Activated CD4-positive, alpha-beta memory T cell treated with anti-CD3 and anti-CD28 coated beads, Interleukin-2, amount 10 ng/mL, durations not matched to agents 7 days and 5 days (primary cell): ENCODE data around the gene TMCC1. TPM values are rescaled to one million over a fixed set of nuclear protein-coding genes. Genes with fewer than 3 reads are reported as not detected.
"Not testable (repeated sequence)": the region's sequence is repeated elsewhere in the genome, so short reads cannot be mapped to it uniquely, and the experiment has no call there.

Experiments
- CTCF ChIA-PET: fragments of 350-600 bp; sonication (Branson Sonifier 250); formaldehyde crosslinking; loops from one replicate; lab custom pipeline; 2021; ENCODE audit warnings: antibody characterized with exemption, inconsistent platforms; lab: Charles Lee
- POLR2A ChIA-PET: fragments of 350-600 bp; sonication (Branson Sonifier 250); formaldehyde crosslinking; loops from one replicate; lab custom pipeline; 2021; ENCODE audit warnings: antibody characterized with exemption; lab: Charles Lee
- DNase-seq: peaks from one replicate; pipeline ENCODE4 v3.0.0-alpha.2; 2020
- H3K27ac Mint-ChIP-seq: one replicate; pipeline ENCODE4 v1.8.0; 2021; ENCODE audit warnings: mild to moderate bottlenecking, mixed read lengths
- H3K27me3 Mint-ChIP-seq: one replicate; pipeline ENCODE4 v1.8.0; 2021; ENCODE audit warnings: mixed read lengths
- H3K36me3 Mint-ChIP-seq: one replicate; pipeline ENCODE4 v1.8.0; 2021; ENCODE audit warnings: low read depth, mixed read lengths
- H3K4me1 Mint-ChIP-seq: one replicate; pipeline ENCODE4 v1.8.0; 2021; ENCODE audit warnings: mixed read lengths
- H3K4me3 Mint-ChIP-seq: one replicate; pipeline ENCODE4 v1.8.0; 2021; ENCODE audit warnings: mild to moderate bottlenecking, mixed read lengths
- H3K9me3 Mint-ChIP-seq: one replicate; pipeline ENCODE4 v1.8.0; 2021; ENCODE audit warnings: mixed read lengths
- total RNA-seq, 2 experiments: library from RNA; stranded (reverse); gene quantifications; one replicate each; pipeline ENCODE4 v1.2.3, GENCODE V29; 2021

TMCC1 gene
- total RNA-seq, 2 experiments from 2014 or later, result 18.5 to 20.4 TPM

DNA sequence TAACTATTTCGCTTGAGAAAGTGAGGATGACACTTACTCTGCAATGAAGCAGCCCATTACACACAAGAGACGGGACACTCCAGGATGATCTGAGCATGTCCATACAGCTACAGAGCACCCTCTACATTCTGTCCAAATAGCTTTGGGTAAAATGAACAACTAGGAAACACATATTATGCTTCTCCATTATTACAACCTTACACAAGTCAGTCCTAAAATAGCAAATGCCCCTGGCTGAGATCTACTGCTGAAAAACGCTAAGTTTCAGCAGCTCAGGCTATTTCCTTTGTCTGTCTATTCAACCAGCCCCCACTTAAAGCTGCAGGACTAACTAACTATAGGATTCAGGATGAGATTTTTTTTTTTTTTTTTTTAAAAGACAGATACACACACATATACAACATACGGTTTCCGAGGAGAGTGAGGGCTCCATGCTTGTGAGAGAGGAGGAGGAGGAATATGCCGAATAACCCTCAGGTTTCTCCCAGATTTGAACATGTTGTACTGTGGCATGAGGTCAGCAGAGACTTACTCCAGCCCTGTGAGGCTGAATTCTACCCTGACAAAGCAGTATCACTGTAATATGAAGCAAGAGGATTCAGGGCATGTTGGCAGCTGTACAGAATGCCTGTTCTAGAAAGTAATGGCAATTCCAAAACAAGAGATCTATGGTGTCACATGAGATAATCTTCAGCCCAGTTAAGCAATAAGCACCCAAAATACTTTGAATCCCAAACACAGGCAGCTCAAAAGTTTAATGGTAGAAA lies 169.8 kb downstream of the TMCC1 start:
- Mint-ChIP-seq H3K9me3 (no peaks in the 10 kb centered on the region), H3K4me1 (no peaks in the 10 kb centered on the region), H3K27ac (no peak overlapping the region), H3K27me3 (no peaks in the 10 kb centered on the region), H3K4me3 (no peak overlapping the region), H3K36me3 (no peaks in the 10 kb centered on the region)
- DNase-seq, result no peak
- ChIA-PET CTCF (no interaction called here), POLR2A (interaction anchor here (0.6 kb wide), 1 partner anchor 170 kb away, joined by 3 read pairs; the partner anchor contains the start of gene TMCC1)

- H3K9me3 Mint-ChIP-seq, result no peaks in the 10 kb centered on the region
- no peaks in the 10 kb centered on the region for H3K4me1 Mint-ChIP-seq
- H3K27ac Mint-ChIP-seq, result no peak overlapping the region
- no peak for DNase-seq
- H3K27me3 Mint-ChIP-seq, result no peaks in the 10 kb centered on the region
- ChIA-PET CTCF (no interaction called here), POLR2A (no interaction called here)
- no peaks in the 10 kb centered on the region for H3K36me3 Mint-ChIP-seq
- no peak overlapping the region for H3K4me3 Mint-ChIP-seq
Measured at GRCh38 chr3:129722527-129722926, 171.0 kb downstream of the TMCC1 start.

DNA sequence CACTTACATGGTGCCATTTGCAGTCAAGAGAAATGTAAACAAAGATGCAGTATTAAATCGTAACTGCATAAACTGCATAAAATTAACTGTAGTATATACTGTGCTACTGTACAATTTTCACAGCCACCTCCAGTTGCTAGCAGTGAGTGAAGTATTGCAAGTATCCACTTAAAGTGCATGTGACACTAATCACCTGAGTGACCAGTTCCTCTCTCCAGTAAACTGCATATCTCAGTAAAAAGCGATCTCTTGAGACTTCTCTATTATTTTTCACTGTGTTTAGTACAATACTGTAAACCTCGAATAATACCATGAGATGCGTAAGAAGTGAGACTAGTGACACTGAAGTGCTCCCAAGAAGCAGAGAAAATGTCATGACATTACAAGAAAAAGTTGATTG lies 175.3 kb downstream of the TMCC1 start:
- Mint-ChIP-seq H3K27ac (no peak overlapping the region), H3K9me3 (no peaks in the 10 kb centered on the region), H3K27me3 (no peaks in the 10 kb centered on the region), H3K4me1 (no peaks in the 10 kb centered on the region), H3K36me3 (no peaks in the 10 kb centered on the region), H3K4me3 (no peak overlapping the region)
- DNase-seq, result no peak
- CTCF ChIA-PET, result no interaction called here
- POLR2A ChIA-PET, result no interaction called here

DNA sequence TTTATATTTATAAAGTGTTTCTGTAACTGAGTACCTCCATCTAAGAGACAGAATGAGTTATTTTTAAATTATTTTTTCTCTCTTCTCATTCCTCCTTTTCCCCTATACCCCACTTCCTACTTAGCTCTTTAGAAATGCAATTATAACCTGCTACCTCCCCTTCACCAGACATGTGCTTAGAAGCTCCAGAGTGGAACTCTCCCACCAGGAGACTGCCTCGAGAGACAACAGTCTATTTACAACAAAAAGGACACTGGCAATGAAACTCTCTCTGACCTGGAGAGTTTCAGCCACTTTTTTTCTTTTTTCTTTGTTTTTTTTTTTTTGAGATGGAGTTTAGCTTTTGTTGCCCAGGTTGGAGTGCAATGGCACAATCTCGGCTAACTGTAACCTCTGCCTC lies 177.7 kb downstream of the TMCC1 start:
- no peaks in the 10 kb centered on the region for H3K36me3 Mint-ChIP-seq

GRCh38 chr3:129708328-129708861 lies 185.1 kb downstream of the TMCC1 start:
- H3K27me3 Mint-ChIP-seq, result no peaks in the 10 kb centered on the region
- ChIA-PET POLR2A (no interaction called here), CTCF (no interaction called here)
- H3K4me3 Mint-ChIP-seq, result no peak overlapping the region
- no peaks in the 10 kb centered on the region for H3K9me3 Mint-ChIP-seq
- peaks cover 4% of the 10 kb centered on the region for H3K4me1 Mint-ChIP-seq
- no peak overlapping the region for H3K27ac Mint-ChIP-seq
- no peaks in the 10 kb centered on the region for H3K36me3 Mint-ChIP-seq
- DNase-seq, result no peak

More for the DNA sequence above, 177.7 kb downstream of the TMCC1 start:
- ChIA-PET CTCF (no interaction called here), POLR2A (interaction anchor here (0.6 kb wide), 1 partner anchor 845 kb away, joined by 3 read pairs; no protein-coding TSS in a partner anchor)
- Mint-ChIP-seq H3K27me3 (no peaks in the 10 kb centered on the region), H3K27ac (no peak overlapping the region), H3K9me3 (no peaks in the 10 kb centered on the region), H3K4me1 (no peaks in the 10 kb centered on the region), H3K4me3 (no peak overlapping the region)
- DNase-seq, result no peak

GRCh38 chr3:129705274-129705673 lies 188.2 kb downstream of the TMCC1 start:
- DNase-seq, result no peak
- H3K27ac Mint-ChIP-seq, result no peak overlapping the region
- H3K4me3 Mint-ChIP-seq, result no peak overlapping the region
- ChIA-PET POLR2A (no interaction called here), CTCF (no interaction called here)
- no peaks in the 10 kb centered on the region for H3K9me3 Mint-ChIP-seq
- H3K27me3 Mint-ChIP-seq, result no peaks in the 10 kb centered on the region
- no peaks in the 10 kb centered on the region for H3K36me3 Mint-ChIP-seq
- peaks cover 4% of the 10 kb centered on the region for H3K4me1 Mint-ChIP-seq

GRCh38 chr3:129703913-129704312 lies 189.6 kb downstream of the TMCC1 start:
- H3K4me3 Mint-ChIP-seq, result no peak overlapping the region
- no peaks in the 10 kb centered on the region for H3K9me3 Mint-ChIP-seq
- no peak for DNase-seq
- ChIA-PET CTCF (no interaction called here), POLR2A (no interaction called here)
- H3K36me3 Mint-ChIP-seq, result no peaks in the 10 kb centered on the region
- H3K4me1 Mint-ChIP-seq, result peaks cover 4% of the 10 kb centered on the region
- H3K27me3 Mint-ChIP-seq, result no peaks in the 10 kb centered on the region
- H3K27ac Mint-ChIP-seq, result no peak overlapping the region

- CTCF ChIA-PET, result interaction anchor here (1.3 kb wide), 1 partner anchor 10 kb away, joined by 3 read pairs; no protein-coding TSS in a partner anchor
- DNase-seq, result no peak
- Mint-ChIP-seq H3K27ac (no peak overlapping the region), H3K9me3 (peaks cover under 1% of the 10 kb centered on the region), H3K36me3 (peaks cover 1% of the 10 kb centered on the region), H3K4me1 (peaks cover 4% of the 10 kb centered on the region), H3K4me3 (no peak overlapping the region), H3K27me3 (no peaks in the 10 kb centered on the region)
- POLR2A ChIA-PET, result no interaction called here
Measured at GRCh38 chr3:129702934-129703712, 190.4 kb downstream of the TMCC1 start.

- Mint-ChIP-seq H3K27ac (no peak overlapping the region), H3K4me1 (peaks cover 4% of the 10 kb centered on the region), H3K27me3 (no peaks in the 10 kb centered on the region), H3K9me3 (peaks cover 7% of the 10 kb centered on the region), H3K4me3 (no peak overlapping the region), H3K36me3 (peaks cover 3% of the 10 kb centered on the region)
- CTCF ChIA-PET, result no interaction called here
- no peak for DNase-seq
- POLR2A ChIA-PET, result no interaction called here
Measured at GRCh38 chr3:129701161-129701560, 192.3 kb downstream of the TMCC1 start.

GRCh38 chr3:129699612-129700011 lies 193.9 kb downstream of the TMCC1 start:
- ChIA-PET CTCF (no interaction called here), POLR2A (no interaction called here)
- Mint-ChIP-seq H3K27ac (no peak overlapping the region), H3K27me3 (no peaks in the 10 kb centered on the region), H3K36me3 (peaks cover 6% of the 10 kb centered on the region), H3K4me1 (no peaks in the 10 kb centered on the region), H3K4me3 (no peak overlapping the region), H3K9me3 (peaks cover 9% of the 10 kb centered on the region)
- no peak for DNase-seq

DNA sequence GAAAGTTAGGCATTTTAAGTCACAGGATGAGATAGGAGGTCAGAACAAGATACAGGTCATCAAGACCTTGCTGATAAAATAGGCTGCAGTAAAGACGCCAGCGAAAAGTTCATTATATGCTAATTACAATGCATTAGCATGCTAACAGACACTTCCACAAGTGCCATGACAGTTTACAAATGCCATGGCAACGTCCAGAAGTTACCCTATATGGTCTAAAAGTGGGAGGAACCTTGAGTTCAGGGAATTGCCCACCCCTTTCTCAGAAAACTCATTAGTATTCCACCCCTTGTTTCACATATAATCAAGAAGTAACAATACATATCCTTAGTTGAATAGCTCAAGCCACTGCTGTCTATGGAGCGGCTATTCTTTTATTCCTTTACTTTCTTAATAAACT lies 194.3 kb downstream of the TMCC1 start:
- Mint-ChIP-seq H3K4me3 (no peak overlapping the region), H3K36me3 (peaks cover 6% of the 10 kb centered on the region), H3K27me3 (no peaks in the 10 kb centered on the region), H3K27ac (no peak overlapping the region), H3K4me1 (no peaks in the 10 kb centered on the region), H3K9me3 (peaks cover 9% of the 10 kb centered on the region)
- DNase-seq, result no peak
- POLR2A ChIA-PET, result no interaction called here
- CTCF ChIA-PET, result no interaction called here

GRCh38 chr3:129697229-129697969 lies 196.1 kb downstream of the TMCC1 start:
- DNase-seq, result no peak
- Mint-ChIP-seq H3K27me3 (no peaks in the 10 kb centered on the region), H3K27ac (no peak overlapping the region), H3K4me1 (no peaks in the 10 kb centered on the region), H3K9me3 (peaks cover 9% of the 10 kb centered on the region), H3K4me3 (no peak overlapping the region), H3K36me3 (peaks cover 6% of the 10 kb centered on the region)
- POLR2A ChIA-PET, result no interaction called here
- CTCF ChIA-PET, result no interaction called here

- H3K9me3 Mint-ChIP-seq, H3K27ac Mint-ChIP-seq, H3K27me3 Mint-ChIP-seq, CTCF ChIA-PET, H3K4me3 Mint-ChIP-seq, POLR2A ChIA-PET, H3K36me3 Mint-ChIP-seq, DNase-seq, H3K4me1 Mint-ChIP-seq: not testable (repeated sequence)
Measured at GRCh38 chr3:129696430-129696829, 197.1 kb downstream of the TMCC1 start.
